GM21786 (cell line): ENCODE measurements around the gene AMIGO2.

ENCODE experiments used
- ATAC-seq: cut with Tn5 transposase; IDR thresholded peaks from one replicate; pipeline ENCODE4 v1.9.1; 2021; ENCODE audit not compliant: unreplicated experiment

The AMIGO2 gene

GRCh38 chr12:47038270-47038748, 41.5 kb downstream of the AMIGO2 start:
- ATAC-seq = no peak

GRCh38 chr12:47035484-47035883, 44.3 kb downstream of the AMIGO2 start:
- no peak for ATAC-seq

- no peak for ATAC-seq
These were observed 45.1 kb downstream of the AMIGO2 start for GRCh38 chr12:47034661-47035060.

GRCh38 chr12:47033789-47034555, 45.8 kb downstream of the AMIGO2 start:
- no peak for ATAC-seq

- ATAC-seq = no peak
These were observed 46.7 kb downstream of the AMIGO2 start for GRCh38 chr12:47033081-47033480.

GRCh38 chr12:47032644-47033043, 47.1 kb downstream of the AMIGO2 start:
- no peak for ATAC-seq

- no peak for ATAC-seq
These were observed 49.9 kb downstream of the AMIGO2 start for GRCh38 chr12:47029903-47030302.

- ATAC-seq = no peak
These were observed 50.6 kb downstream of the AMIGO2 start for GRCh38 chr12:47028981-47029708.

- ATAC-seq = no peak
These were observed 51.6 kb downstream of the AMIGO2 start for GRCh38 chr12:47028186-47028585.
